AG10803 (cell line): ENCODE measurements around the gene CPLX3.

Source experiments
- DNase-seq: peaks from one replicate; pipeline ENCODE4 v3.0.0; 2010; ENCODE audit warnings: low read depth
- H3K4me3 ChIP-seq: 2 replicates; pipeline ENCODE4 v1.5.1; 2011; ENCODE audit warnings: mild to moderate bottlenecking, low read length, control low read depth
- TF ChIP-seq, protein P1 (sequence below): conservative IDR thresholded peaks from 2 replicates; pipeline ENCODE4 v1.5.1; 2011; ENCODE audit warnings: mild to moderate bottlenecking, low read length, control low read depth, inconsistent platforms

The CPLX3 gene

DNA sequence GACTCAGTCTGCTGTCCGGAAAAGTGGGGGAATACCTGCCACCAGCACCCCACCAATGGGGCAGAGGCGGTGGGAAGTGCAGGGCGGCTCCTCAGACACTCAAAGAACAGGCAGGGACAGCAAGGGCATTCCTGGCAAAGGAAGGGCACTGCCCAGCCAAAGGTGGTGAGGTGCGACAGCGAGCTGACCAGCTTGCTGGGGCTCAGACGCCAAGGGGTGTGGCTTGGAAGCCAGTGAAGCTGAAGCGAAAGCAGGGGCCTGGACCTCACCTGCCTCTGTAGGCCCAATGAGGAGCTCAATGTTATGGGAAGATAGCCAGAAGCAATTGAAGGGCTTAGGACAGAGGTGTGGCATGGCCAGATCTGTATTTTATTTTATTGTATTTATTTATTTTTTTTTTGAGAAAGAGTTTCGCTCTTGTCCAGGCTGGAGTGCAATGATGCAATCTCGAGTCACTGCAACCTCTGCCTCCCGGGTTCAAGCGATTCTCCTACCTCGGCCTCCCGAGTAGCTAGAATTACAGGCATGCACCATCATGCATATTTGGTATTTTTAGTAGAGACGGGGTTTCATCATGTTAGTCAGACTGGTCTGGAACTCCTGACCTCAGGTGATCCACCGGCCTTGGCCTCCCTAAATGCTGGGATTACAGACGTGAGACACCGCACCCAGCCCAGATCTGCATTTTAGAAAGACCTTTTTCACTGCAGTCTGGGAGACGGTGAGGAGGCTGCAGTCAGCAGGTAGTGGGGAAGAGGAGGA, 18.2 kb upstream of the CPLX3 start:
- DNase-seq, result no peak
- TF ChIP-seq, protein P1, sequence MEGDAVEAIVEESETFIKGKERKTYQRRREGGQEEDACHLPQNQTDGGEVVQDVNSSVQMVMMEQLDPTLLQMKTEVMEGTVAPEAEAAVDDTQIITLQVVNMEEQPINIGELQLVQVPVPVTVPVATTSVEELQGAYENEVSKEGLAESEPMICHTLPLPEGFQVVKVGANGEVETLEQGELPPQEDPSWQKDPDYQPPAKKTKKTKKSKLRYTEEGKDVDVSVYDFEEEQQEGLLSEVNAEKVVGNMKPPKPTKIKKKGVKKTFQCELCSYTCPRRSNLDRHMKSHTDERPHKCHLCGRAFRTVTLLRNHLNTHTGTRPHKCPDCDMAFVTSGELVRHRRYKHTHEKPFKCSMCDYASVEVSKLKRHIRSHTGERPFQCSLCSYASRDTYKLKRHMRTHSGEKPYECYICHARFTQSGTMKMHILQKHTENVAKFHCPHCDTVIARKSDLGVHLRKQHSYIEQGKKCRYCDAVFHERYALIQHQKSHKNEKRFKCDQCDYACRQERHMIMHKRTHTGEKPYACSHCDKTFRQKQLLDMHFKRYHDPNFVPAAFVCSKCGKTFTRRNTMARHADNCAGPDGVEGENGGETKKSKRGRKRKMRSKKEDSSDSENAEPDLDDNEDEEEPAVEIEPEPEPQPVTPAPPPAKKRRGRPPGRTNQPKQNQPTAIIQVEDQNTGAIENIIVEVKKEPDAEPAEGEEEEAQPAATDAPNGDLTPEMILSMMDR, result no peak

DNA sequence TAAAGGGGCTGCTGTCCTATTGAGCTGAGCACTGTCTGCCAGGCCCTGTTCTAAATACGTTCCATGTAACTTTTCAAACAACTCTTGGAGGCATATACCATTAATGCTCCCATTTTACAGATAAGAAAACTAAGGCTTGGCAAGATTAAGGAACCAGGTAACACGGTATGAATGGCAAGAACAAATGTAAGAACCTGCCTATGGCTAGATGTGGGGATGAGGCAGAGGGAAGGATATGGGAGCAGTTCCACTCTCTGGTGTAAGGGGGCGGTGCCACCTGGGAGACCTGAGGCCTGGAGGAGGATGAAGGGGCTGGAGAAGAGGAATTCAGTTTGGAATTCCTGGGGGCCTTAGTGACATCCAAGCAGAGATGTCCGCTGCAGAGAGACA, 17.6 kb upstream of the CPLX3 start:
- TF ChIP-seq, protein P1, result no peak
- no peak for DNase-seq
- no peak overlapping the region for H3K4me3 ChIP-seq

More for the DNA sequence above, 18.2 kb upstream of the CPLX3 start:
- no peak overlapping the region for H3K4me3 ChIP-seq

DNA sequence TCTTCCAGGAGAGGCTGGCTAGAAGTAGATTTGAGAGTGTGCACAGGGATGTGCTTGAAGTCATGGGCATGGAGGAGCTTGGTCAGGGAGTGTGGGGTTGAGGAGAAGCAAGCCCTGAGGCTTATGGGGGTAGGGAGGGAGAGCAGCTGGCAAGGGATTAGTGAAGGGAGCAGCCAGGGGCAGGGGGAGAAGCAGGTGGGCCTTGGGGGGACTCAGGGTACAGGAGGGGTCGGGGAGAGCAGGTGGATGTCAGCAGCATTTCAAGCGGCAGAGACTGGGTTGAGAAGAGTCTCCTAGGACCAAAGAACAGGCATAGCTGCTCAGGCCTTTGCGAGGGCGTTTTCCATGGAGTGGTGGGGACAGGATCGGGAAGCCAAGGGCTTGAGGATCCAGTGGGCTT, 17.2 kb upstream of the CPLX3 start:
- H3K4me3 ChIP-seq, result no peak overlapping the region
- TF ChIP-seq, protein P1, result no peak
- DNase-seq, result no peak

DNA sequence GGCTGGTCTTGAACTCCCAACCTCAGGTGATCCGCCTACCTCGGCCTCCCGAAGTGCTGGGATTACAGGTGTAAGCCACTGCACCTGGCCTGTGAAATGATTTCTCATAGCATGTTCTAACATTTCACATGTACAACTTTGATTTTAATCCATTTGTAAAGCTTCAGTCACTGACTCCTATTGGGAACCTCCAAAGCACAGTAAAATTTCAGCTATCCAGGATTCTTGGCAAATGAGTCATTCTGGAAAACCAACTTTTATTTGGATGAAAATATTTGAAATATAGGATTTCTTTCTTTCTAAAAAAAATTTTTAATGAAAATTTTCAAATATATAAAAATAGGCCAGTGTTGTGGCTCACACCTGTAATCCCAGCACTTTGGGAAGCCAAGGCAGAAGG, 16.5 kb upstream of the CPLX3 start:
- peak; percentile 16 for DNase-seq
- TF ChIP-seq, protein P1, result no peak

DNA sequence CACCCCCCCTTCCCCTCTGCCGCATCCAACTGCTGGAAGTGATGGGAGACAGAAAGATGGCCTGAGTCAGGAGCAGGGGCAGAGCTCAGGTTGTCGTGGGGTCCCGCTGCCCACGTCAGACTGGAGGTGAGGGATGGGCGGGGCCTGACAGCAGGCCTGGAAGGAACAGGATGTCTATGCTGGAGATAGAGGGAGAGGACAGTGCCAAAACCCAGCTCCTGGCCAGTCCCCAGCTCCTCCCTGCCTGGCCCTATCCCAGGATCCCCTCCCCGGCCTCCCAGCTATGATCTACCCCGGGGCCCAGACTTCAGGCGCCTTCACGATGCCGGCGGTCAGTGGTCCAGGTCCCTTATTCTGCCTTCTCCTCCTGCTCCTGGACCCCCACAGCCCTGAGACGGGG, 13.9 kb upstream of the CPLX3 start, which contains the start of gene LMAN1L:
TSS of gene LMAN1L (plus strand) at position 303 of the 400 bp plus-strand sequence. CDS start at position 323, 20 bp downstream.
- H3K4me3 ChIP-seq, result no peak within 1 kb of the TSS
- TF ChIP-seq, protein P1, result no peak
- DNase-seq, result no peak

More for the DNA sequence above, 16.5 kb upstream of the CPLX3 start:
- H3K4me3 ChIP-seq, result no peak overlapping the region

DNA sequence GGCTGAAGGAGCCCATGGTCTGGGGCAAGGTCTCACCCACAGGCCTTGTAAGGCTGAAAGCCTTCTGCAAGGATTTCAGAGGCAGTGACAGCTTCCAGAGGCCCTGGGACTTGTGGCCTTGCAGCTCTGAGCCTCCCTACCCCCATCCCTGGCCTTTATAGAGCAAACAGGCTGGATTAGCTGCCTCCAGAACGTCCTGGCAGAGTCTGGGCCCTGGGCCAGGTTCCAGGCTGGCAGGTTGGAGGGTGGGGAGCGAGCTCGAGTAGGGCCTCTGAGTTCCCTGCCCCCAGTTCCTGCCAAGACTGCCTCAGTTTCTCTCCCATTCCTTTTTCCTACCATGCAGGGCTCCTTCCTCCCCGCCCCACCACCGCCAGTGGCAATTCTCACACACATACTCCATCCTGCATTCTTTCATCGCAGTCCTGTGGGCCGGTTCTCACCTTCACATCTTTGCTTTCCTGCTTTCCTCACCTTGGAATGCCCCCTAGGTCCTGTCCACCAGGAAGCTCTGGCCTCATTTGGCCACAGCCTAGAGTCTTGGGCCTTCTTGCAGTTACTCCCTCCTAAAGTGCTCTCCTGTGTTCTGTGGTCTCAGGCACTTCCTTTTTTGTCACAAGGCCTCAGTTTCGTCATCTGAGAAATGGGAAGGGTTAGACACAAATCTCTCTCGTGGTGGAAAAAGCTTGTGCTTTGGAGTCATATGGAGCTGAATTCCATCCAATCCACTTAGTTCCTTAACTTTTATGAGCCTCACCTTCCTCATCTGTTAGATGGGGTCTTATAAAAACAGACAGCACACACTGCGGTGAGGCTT, 11.1 kb upstream of the CPLX3 start:
- TF ChIP-seq, protein P1, result no peak
- DNase-seq, result no peak
- H3K4me3 ChIP-seq, result no peak overlapping the region
